Measurements from ENCODE around the gene CSF3.
A peak's percentile ranks its signal among the peaks of the same experiment; 100 is the strongest.

Gene CSF3

GRCh38 chr17:40014375-40014980 lies 762 bp upstream of the CSF3 start:
- Histone ChIP-seq H3K9me3 (ENCODE audit: insufficient read depth, low read length) (peaks cover 3% of the 10 kb centered on the region; the same call in 1 of the 2 replicates), H3K4me1 (ENCODE audit: insufficient read depth, insufficient read length) (peaks cover 26% of the 10 kb centered on the region), H3K36me3 (ENCODE audit: insufficient read depth, insufficient read length, low read length) (peaks cover 22% of the 10 kb centered on the region), H3K4me3 (ENCODE audit: insufficient read length, low read depth) (no peak overlapping the region), H3K9ac (ENCODE audit: insufficient read length, low read depth) (peak overlapping the region; percentile 5), H3K27me3 (ENCODE audit: insufficient read depth, insufficient read length) (peaks cover 2% of the 10 kb centered on the region)
- TF ChIP-seq ZNF274 (IDR thresholded peaks at IDR 0.05; ENCODE audit: low read depth, low read length) (no peak), SUZ12 (IDR thresholded peaks at IDR 0.05; ENCODE audit: extremely low read depth, insufficient read depth, insufficient read length) (no peak)
- DNase-seq (ENCODE audit: low read depth, low spot score), result no peak

DNA sequence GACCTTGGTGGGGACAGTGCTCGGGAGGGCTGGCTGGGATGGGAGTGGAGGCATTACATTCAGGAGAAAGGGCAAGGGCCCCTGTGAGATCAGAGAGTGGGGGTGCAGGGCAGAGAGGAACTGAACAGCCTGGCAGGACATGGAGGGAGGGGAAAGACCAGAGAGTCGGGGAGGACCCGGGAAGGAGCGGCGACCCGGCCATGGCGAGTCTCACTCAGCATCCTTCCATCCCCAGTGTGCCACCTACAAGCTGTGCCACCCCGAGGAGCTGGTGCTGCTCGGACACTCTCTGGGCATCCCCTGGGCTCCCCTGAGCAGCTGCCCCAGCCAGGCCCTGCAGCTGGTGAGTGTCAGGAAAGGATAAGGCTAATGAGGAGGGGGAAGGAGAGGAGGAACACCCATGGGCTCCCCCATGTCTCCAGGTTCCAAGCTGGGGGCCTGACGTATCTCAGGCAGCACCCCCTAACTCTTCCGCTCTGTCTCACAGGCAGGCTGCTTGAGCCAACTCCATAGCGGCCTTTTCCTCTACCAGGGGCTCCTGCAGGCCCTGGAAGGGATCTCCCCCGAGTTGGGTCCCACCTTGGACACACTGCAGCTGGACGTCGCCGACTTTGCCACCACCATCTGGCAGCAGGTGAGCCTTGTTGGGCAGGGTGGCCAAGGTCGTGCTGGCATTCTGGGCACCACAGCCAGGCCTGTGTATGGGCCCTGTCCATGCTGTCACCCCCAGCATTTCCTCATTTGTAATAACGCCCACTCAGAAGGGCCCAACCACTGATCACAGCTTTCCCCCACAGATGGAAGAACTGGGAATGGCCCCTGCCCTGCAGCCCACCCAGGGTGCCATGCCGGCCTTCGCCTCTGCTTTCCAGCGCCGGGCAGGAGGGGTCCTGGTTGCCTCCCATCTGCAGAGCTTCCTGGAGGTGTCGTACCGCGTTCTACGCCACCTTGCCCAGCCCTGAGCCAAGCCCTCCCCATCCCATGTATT lies 1.1 kb downstream of the CSF3 start:
- Histone ChIP-seq H3K27me3 (ENCODE audit: insufficient read depth, insufficient read length) (peaks cover 2% of the 10 kb centered on the region), H3K36me3 (ENCODE audit: insufficient read depth, insufficient read length, low read length) (peaks cover 37% of the 10 kb centered on the region), H3K9ac (ENCODE audit: insufficient read length, low read depth) (no peak overlapping the region), H3K9me3 (ENCODE audit: insufficient read depth, low read length) (no peaks in the 10 kb centered on the region), H3K4me3 (ENCODE audit: insufficient read length, low read depth) (no peak overlapping the region), H3K4me1 (ENCODE audit: insufficient read depth, insufficient read length) (peaks cover 34% of the 10 kb centered on the region)
- DNase-seq (ENCODE audit: low read depth, low spot score), result no peak
- no peak for TF ChIP-seq YY1 (IDR thresholded peaks at IDR 0.05; ENCODE audit: insufficient read depth, insufficient read length)
- no peak for TF ChIP-seq SUZ12 (IDR thresholded peaks at IDR 0.05; ENCODE audit: extremely low read depth, insufficient read depth, insufficient read length)
- TF ChIP-seq ZNF274 (IDR thresholded peaks at IDR 0.05; ENCODE audit: low read depth, low read length), result no peak

DNA sequence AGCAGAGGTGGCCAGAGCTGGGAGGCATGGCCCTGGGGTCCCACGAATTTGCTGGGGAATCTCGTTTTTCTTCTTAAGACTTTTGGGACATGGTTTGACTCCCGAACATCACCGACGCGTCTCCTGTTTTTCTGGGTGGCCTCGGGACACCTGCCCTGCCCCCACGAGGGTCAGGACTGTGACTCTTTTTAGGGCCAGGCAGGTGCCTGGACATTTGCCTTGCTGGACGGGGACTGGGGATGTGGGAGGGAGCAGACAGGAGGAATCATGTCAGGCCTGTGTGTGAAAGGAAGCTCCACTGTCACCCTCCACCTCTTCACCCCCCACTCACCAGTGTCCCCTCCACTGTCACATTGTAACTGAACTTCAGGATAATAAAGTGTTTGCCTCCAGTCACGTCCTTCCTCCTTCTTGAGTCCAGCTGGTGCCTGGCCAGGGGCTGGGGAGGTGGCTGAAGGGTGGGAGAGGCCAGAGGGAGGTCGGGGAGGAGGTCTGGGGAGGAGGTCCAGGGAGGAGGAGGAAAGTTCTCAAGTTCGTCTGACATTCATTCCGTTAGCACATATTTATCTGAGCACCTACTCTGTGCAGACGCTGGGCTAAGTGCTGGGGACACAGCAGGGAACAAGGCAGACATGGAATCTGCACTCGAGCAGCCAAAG lies 2.3 kb downstream of the CSF3 start:
- H3K4me3 ChIP-seq (ENCODE audit: insufficient read length, low read depth), result no peak overlapping the region
- peaks cover 2% of the 10 kb centered on the region for H3K27me3 ChIP-seq (ENCODE audit: insufficient read depth, insufficient read length)
- no peak overlapping the region for H3K9ac ChIP-seq (ENCODE audit: insufficient read length, low read depth)
- no peak for DNase-seq (ENCODE audit: low read depth, low spot score)
- no peaks in the 10 kb centered on the region for H3K9me3 ChIP-seq (ENCODE audit: insufficient read depth, low read length)
- peaks cover 48% of the 10 kb centered on the region for H3K36me3 ChIP-seq (ENCODE audit: insufficient read depth, insufficient read length, low read length)
- peaks cover 43% of the 10 kb centered on the region for H3K4me1 ChIP-seq (ENCODE audit: insufficient read depth, insufficient read length)
- TF ChIP-seq YY1 (IDR thresholded peaks at IDR 0.05; ENCODE audit: insufficient read depth, insufficient read length) (no peak), SUZ12 (IDR thresholded peaks at IDR 0.05; ENCODE audit: extremely low read depth, insufficient read depth, insufficient read length) (no peak), ZNF274 (IDR thresholded peaks at IDR 0.05; ENCODE audit: low read depth, low read length) (no peak)

GRCh38 chr17:40018211-40019121 lies 3.2 kb downstream of the CSF3 start:
- Histone ChIP-seq H3K4me1 (ENCODE audit: insufficient read depth, insufficient read length) (peaks cover 49% of the 10 kb centered on the region), H3K9me3 (ENCODE audit: insufficient read depth, low read length) (no peaks in the 10 kb centered on the region), H3K36me3 (ENCODE audit: insufficient read depth, insufficient read length, low read length) (peaks cover 57% of the 10 kb centered on the region), H3K9ac (ENCODE audit: insufficient read length, low read depth) (peak overlapping the region; percentile 7), H3K27me3 (ENCODE audit: insufficient read depth, insufficient read length) (peaks cover 2% of the 10 kb centered on the region), H3K4me3 (ENCODE audit: insufficient read length, low read depth) (no peak overlapping the region)
- DNase-seq (ENCODE audit: low read depth, low spot score), result no peak
- TF ChIP-seq ZNF274 (IDR thresholded peaks at IDR 0.05; ENCODE audit: low read depth, low read length) (no peak), SUZ12 (IDR thresholded peaks at IDR 0.05; ENCODE audit: extremely low read depth, insufficient read depth, insufficient read length) (no peak), YY1 (IDR thresholded peaks at IDR 0.05; ENCODE audit: insufficient read depth, insufficient read length) (no peak)

DNA sequence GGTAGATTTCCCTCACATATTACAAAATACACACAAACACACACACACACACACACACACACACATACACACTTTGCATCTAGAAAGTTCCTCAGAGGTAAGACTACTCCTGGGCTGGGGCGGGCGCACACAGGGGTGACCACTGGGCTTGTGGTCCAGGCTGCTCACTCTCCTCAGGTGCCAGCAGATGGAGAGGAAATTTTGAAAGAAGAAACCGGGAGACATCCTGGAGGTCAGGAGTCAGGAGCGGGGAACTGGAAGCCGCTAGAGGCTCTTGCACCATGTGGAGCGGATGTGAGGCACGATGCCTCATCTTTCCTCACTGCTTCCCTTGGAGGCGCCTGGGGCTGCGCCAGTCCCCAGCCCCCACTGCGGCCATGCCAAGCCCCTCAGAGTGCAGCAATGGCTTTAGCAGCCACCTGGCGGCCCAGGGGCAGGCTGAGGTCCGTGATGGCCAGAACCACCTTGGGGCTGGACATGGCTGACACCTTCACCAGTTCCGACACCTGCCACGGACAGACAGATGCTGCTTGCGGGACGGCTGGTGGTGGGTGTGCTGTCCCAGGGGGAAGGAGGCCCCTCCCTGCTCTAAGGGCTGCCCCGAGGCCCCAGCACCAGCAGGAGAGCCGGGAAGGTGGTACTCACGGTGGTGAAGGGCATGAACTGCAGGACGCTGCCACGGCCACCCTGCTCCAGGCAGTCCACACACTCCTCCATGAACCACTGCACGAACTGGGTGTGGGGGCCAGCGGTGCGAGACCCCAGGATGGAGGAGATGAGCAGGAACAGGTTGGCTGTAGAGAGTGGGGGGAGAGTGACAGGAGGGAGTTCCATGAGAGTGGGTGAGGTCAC lies 4.1 kb downstream of the CSF3 start:
- DNase-seq (ENCODE audit: low read depth, low spot score), result no peak
- Histone ChIP-seq H3K36me3 (ENCODE audit: insufficient read depth, insufficient read length, low read length) (peaks cover 59% of the 10 kb centered on the region), H3K4me1 (ENCODE audit: insufficient read depth, insufficient read length) (peaks cover 53% of the 10 kb centered on the region), H3K9ac (ENCODE audit: insufficient read length, low read depth) (peak overlapping the region; percentile 17), H3K4me3 (ENCODE audit: insufficient read length, low read depth) (no peak overlapping the region), H3K9me3 (ENCODE audit: insufficient read depth, low read length) (no peaks in the 10 kb centered on the region), H3K27me3 (ENCODE audit: insufficient read depth, insufficient read length) (peaks cover 1% of the 10 kb centered on the region)
- no peak for TF ChIP-seq SUZ12 (IDR thresholded peaks at IDR 0.05; ENCODE audit: extremely low read depth, insufficient read depth, insufficient read length)
- TF ChIP-seq YY1 (IDR thresholded peaks at IDR 0.05; ENCODE audit: insufficient read depth, insufficient read length), result no peak
- no peak for TF ChIP-seq ZNF274 (IDR thresholded peaks at IDR 0.05; ENCODE audit: low read depth, low read length)

- Histone ChIP-seq H3K36me3 (ENCODE audit: insufficient read depth, insufficient read length, low read length) (peaks cover 65% of the 10 kb centered on the region), H3K4me1 (ENCODE audit: insufficient read depth, insufficient read length) (peaks cover 51% of the 10 kb centered on the region), H3K27me3 (ENCODE audit: insufficient read depth, insufficient read length) (no peaks in the 10 kb centered on the region), H3K4me3 (ENCODE audit: insufficient read length, low read depth) (no peak overlapping the region), H3K9ac (ENCODE audit: insufficient read length, low read depth) (no peak overlapping the region), H3K9me3 (ENCODE audit: insufficient read depth, low read length) (no peaks in the 10 kb centered on the region)
- no peak for DNase-seq (ENCODE audit: low read depth, low spot score)
- TF ChIP-seq SUZ12 (IDR thresholded peaks at IDR 0.05; ENCODE audit: extremely low read depth, insufficient read depth, insufficient read length) (no peak), YY1 (IDR thresholded peaks at IDR 0.05; ENCODE audit: insufficient read depth, insufficient read length) (no peak), ZNF274 (IDR thresholded peaks at IDR 0.05; ENCODE audit: low read depth, low read length) (no peak)
These were observed 4.9 kb downstream of the CSF3 start for GRCh38 chr17:40020146-40020545.

Data from NT2/D1 (cell line).